ENCODE results near the gene KIF2C.

DNA sequence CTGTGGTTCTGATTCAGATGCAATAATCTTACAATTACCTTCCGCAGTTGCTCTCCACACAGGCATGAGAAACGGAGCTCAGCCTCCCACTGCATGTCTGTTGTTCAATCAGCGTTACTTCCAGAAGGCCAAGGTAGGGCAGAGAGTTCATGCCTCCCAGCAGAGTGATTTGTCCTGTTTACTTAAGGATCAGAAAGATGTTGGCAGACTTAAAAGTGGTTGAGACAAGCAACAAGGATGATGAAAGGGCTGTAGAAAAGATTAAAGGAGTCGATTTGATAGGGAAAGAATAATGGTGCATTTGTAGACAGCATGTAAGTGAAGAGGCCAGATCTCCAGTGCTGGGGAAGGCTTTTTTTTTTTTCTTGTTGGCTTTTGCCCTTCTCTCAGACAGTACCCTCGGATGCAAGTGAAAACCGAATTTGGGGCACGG, 38.5 kb upstream of the KIF2C start:
- TF ChIP-seq MAZ (IDR thresholded peaks at IDR 0.05; ENCODE audit: borderline replicate concordance, low read depth, low read length) (no peak), POLR2AphosphoS2 (conservative IDR thresholded peaks at IDR 0.05; ENCODE audit: low read length) (no peak), EP300 (IDR thresholded peaks at IDR 0.05) (no peak), NR3C1 (IDR thresholded peaks at IDR 0.05) (no peak), POLR2A (IDR thresholded peaks at IDR 0.05; ENCODE audit: low read length) (no peak), PHF8 (IDR thresholded peaks at IDR 0.05; ENCODE audit: borderline replicate concordance, low read depth) (no peak)
- TF ChIP-seq, protein P1, sequence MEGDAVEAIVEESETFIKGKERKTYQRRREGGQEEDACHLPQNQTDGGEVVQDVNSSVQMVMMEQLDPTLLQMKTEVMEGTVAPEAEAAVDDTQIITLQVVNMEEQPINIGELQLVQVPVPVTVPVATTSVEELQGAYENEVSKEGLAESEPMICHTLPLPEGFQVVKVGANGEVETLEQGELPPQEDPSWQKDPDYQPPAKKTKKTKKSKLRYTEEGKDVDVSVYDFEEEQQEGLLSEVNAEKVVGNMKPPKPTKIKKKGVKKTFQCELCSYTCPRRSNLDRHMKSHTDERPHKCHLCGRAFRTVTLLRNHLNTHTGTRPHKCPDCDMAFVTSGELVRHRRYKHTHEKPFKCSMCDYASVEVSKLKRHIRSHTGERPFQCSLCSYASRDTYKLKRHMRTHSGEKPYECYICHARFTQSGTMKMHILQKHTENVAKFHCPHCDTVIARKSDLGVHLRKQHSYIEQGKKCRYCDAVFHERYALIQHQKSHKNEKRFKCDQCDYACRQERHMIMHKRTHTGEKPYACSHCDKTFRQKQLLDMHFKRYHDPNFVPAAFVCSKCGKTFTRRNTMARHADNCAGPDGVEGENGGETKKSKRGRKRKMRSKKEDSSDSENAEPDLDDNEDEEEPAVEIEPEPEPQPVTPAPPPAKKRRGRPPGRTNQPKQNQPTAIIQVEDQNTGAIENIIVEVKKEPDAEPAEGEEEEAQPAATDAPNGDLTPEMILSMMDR (IDR thresholded peaks at IDR 0.05) = no peak
- TF ChIP-seq, protein P2, sequence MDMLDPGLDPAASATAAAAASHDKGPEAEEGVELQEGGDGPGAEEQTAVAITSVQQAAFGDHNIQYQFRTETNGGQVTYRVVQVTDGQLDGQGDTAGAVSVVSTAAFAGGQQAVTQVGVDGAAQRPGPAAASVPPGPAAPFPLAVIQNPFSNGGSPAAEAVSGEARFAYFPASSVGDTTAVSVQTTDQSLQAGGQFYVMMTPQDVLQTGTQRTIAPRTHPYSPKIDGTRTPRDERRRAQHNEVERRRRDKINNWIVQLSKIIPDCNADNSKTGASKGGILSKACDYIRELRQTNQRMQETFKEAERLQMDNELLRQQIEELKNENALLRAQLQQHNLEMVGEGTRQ (IDR thresholded peaks at IDR 0.05) = no peak
